CD4-positive, alpha-beta T cell treated with Interferon alpha-2 for 1 hour (primary cell): ENCODE measurements around the gene AGO3.
"Not testable (repeated sequence)": the region's sequence is repeated elsewhere in the genome, so short reads cannot be mapped to it uniquely, and the experiment has no call there.

ENCODE experiments used
- DNase-seq, 2 donors: peaks; one replicate each; pipeline ENCODE4 v3.0.0-alpha.2; 2020 to 2022

Gene AGO3

GRCh38 chr1:35927472-35927871 lies 3.4 kb upstream of the AGO3 start:
- DNase-seq, result no peak

GRCh38 chr1:35929730-35930592 lies 944 bp upstream of the AGO3 start:
- DNase-seq, result peak; percentile 30 to 56

DNA sequence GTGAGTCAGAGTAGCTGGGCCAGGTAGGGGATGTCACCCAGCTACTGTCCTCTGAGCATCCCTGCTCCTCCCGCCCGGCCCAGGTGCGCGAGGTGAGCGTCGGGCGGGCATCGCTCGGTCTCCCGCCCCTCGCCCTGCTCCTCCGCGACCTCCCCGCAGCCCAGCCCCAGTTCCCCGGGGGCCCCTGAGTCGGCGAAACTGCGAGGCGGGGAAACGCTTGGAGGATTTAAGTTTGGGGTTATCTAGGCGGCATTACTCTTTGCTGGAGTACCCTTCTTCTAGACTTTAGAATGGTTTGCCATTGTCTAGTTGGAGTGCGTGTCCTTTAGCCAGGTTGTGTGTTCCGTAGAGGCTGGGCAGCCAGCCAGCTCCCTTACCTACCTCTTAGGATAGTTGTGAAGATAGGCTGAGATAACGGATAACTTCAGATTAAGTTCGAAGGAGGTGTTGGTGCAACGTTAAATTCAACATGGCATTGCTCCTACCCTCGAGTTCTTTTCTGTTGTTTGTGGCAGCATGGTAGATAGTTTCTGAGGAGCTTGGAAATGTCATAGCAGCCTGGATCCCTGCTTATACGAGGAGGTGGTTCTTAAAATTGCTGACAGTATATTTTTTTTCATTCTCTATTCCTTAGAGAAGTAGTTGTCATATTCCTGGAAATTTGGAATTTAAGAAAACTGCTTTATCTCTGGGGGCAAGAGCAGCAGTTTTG lies 697 bp downstream of the AGO3 start:
- DNase-seq, result no peak

DNA sequence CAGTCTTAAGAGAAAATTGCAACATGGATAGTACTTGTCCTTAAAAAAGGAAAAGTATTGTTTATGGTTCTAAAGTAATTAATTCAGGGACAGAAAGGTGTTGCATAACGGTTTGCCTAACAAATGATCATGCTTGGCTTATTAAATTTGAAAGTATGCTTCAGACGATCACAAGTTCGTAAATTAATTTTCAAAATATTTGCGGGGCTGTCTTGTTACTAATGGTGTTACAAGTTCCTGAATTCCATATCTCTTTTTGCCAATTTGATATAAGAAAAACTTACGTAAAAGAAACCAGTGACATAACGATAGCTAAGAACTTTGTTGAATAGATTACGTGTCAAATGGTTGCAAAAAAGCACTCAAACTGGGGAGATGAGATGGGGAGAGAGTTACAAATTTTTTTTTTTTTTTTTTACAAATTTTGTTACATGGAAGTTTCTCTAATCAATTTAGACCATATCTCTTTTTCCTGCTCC lies 1.3 kb downstream of the AGO3 start:
- no peak for DNase-seq

GRCh38 chr1:35932941-35933340 lies 2.0 kb downstream of the AGO3 start:
- DNase-seq, result no peak

DNA sequence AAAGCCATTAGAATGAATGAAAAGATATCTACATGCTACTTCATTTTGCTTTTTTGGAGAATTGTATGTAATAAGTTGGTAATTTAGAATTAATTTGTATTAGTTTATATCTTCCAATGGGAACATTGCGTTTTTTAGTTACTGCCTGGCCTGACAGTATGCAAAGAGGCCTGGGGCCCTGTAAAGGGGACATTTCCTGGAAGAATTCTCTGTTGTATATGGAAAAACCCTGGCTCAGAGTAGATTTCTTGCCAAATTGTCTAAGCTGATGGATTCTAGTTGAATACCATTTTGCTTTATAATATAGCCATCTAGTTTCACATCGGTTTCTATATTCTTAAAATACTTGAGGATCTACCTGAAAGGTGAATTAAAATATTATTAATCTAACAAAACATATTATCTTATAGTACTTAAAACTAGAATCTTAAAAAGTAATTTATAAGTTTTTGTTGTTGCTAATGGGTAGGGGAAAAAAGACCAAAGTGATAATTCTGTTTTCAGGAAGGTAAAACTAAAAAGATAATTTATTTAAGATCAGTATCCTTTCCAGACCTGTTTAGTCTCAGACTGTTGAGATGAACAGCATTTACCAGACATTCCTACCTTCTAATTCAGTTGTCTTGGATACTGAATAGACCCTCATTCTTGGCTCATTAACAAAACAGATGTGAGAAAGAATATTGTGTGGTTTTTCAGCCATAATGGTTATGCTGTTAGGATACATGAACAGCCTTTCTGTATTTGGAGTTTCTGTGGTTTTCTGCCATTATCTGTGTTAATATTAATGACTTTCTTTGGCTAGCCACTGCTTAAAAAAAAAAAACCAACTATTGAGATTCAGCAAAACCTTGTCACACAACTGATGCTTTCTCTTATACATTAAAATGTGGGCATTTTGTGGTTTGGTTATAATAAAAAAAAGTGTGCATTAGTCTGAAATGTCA lies 4.8 kb downstream of the AGO3 start:
- DNase-seq, result no peak

GRCh38 chr1:35936838-35937237 lies 5.9 kb downstream of the AGO3 start:
- no peak for DNase-seq

DNA sequence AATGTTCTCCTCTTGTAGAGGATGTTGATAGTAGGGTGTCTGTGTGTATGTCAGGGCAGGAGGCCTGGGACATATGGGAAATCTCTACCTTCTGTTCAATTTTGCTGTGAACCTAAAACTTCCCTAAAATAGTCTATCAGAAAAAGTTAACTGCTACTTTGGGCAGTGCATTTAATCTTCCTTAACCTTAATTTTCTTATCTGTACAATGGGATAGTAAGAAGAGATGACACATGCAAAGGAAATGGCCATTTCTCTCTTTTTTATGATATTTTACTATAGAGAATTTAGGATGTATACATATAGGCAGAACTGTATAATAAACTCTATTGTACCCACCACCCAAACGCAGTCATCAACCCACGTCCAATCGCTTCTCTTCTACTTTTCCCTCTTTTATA lies 8.6 kb downstream of the AGO3 start:
- DNase-seq, result no peak

DNA sequence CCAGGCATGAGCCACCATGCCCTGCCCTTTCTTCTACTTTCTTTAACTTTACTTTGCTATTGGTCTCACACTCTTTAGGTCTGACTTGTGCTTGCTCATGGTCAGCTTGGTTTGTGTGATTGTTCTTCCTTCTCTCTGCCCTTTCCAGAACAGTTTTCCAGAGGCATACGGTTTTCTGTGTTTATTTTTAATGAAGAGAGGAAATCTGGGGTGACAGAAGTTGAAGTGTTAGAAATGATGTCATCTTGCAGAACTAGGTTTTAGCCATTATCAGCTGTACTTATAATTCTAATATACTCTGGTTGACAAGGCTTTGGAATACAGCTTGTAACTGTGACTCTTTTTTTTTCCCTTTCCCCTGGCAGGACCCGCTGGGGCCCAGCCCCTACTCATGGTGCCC lies 14.4 kb downstream of the AGO3 start:
- DNase-seq, result no peak

DNA sequence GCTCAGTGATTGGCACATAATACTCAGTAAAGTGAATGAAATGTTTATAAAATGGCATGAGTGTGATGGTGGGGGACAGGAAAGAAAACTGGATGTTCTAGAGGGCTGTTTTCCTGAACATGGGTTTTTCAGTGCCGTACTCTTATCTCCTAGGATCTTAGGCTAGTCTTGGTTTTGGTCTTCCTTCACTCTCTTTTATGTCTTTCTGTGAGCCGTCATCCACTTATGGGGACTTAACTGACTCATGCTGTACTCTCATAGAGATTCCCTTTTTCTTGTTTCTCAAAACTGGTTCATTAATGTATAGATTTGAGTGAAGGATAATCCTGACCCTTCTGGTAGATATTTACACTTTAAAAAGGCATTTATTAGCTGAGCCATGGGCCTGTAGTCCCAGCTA lies 16.6 kb downstream of the AGO3 start:
- DNase-seq, result no peak

- DNase-seq, result no peak
Observed at GRCh38 chr1:35958558-35958957, 27.7 kb downstream of the AGO3 start.

- DNase-seq, result no peak
Observed at GRCh38 chr1:35959304-35959703, 28.4 kb downstream of the AGO3 start.

DNA sequence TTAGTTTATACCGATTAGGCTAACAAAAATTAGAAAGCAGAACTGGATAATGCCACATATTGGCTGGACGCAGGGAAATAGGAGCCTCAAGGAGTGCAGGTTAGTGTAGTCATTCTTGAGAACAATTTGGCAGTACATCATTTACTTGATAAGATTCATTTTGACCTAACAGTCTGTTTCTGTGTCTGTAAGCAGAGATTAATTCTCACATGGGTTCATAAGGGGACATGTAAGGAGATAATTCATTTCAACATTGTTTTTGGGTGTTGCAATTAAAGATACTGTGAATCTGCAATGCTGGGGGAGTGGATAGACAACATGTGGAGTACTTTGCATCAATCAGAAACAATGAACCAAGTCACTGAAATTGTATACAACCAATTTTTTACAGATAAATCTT lies 32.0 kb downstream of the AGO3 start:
- DNase-seq, result no peak

DNA sequence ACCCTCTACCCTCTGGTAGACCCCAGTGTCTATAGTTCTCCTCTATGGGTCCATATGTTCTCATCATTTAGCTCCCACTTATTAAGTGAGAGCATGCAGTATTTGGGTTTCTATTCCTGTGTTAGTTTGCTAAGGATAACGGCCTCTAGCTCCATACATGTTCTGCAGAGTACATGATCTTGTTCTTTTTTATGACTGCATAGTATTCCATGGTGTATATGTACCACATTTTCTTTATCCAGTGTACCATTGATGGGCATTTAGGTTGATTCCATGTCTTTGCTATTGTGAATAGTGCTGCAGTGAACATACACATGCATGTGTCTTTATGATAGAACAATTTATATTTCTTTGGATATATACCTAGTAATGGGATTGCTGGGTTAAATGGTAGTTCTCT lies 33.4 kb downstream of the AGO3 start:
- not testable (repeated sequence) for DNase-seq

DNA sequence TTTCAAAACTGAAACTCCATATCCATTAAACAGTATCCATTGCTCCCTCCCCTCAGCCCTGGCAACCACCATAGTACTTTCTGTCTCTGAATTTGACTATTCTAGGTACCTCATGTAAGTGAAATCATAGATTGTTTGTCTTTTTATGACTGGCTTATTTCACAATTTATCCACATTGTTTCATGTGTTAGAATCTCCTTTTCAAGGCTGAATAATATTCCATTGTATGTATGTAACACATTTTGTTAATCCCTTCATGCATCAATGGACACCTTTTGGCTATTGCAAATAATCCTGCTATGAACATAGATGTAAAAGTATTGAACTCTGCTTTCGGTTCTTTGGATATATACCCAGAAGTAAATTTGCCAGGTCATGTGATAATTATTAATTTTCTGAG lies 37.5 kb downstream of the AGO3 start:
- no peak for DNase-seq

GRCh38 chr1:35971601-35972000 lies 40.7 kb downstream of the AGO3 start:
- DNase-seq, result no peak

- not testable (repeated sequence) for DNase-seq
Observed at GRCh38 chr1:35972631-35973030, 41.7 kb downstream of the AGO3 start.

DNA sequence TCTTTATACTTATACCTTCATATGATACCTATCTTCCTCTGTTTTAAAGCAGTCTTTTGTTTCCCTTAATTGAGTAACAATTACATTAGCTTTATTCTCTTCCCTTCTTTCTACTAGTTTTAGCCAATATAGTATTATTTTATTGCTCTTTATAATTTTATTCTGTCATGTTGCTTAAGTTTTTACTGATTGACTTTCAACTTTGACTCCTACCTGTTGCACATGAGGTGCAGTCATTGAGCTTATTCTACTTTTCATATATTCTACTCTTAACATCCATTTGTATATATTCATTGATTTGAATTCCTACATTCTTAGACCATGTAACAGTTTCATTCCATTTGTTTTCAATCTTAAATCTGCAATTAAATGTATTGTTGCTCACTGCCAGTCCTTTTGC lies 49.2 kb downstream of the AGO3 start:
- no peak for DNase-seq

DNA sequence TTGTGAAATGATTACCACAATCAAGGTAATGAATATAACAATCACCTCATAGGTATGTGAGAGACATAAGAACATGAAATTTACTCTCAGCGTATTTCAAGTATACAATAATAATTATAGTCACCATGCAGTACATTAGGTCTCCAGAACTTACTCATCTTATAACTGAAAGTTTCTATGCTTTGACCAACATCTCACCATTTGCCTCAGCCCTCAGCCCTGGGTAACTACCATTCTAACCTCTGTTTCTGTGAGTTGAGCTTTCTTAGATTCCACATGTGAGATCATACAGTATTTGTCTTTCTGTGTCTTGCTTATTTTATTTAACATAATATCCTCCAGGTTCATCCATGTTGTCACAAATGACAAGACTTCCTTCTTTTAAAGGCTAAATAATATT lies 57.3 kb downstream of the AGO3 start:
- no peak for DNase-seq

GRCh38 chr1:36006941-36007500 lies 76.1 kb downstream of the AGO3 start:
- no peak for DNase-seq

DNA sequence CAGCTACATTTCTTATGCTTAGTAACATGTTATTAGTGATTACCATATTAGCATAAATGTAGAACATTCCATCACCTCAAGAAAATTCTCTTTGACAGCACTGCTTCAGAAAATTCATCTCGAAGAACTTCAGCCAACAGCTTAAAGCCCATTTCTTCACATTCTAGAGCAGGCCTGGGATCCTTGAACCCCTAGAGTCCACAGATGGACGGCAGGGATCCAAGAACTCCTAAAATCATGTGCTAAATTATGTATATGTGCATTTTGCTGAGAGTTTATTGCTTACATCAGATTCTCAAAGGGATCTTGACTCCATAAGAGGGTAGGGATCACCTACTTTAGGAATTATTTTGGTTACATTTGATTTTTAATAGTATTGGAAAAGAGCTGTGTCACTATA lies 76.8 kb downstream of the AGO3 start:
- no peak for DNase-seq

DNA sequence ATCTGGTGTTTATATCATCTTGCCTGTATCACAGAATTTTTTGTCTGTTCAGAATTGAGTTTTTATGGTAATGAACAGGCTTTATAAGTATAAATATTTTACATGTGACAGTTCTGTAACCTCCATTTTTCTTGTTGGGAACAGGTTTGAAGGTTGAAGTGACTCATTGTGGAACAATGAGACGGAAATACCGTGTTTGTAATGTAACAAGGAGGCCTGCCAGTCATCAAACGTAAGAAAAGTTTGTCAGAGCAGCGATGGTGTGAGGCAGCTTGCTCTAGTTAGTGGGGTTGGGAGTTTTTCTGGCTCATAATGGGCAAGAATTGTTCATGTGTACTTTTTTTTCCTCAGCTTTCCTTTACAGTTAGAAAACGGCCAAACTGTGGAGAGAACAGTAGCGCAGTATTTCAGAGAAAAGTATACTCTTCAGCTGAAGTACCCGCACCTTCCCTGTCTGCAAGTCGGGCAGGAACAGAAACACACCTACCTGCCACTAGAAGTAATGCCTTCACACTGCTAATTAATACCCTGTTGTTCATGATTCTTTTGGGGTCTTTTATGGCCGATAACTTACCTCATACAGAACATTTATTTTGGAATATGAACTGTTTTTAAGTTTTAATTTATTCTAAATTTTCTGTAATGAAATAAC lies 77.8 kb downstream of the AGO3 start:
- DNase-seq, result no peak
